ENCODE data around the gene SDK1.

Gene SDK1

GRCh38 chr7:4028221-4028620 is 727.2 kb downstream of the SDK1 start:
- DNase-seq = no peak

- DNase-seq = no peak
Observed at GRCh38 chr7:4029941-4030340, 728.9 kb downstream of the SDK1 start.

GRCh38 chr7:4030346-4030950 is 729.4 kb downstream of the SDK1 start:
- DNase-seq = no peak

- DNase-seq = no peak
Observed at GRCh38 chr7:4033996-4034395, 732.9 kb downstream of the SDK1 start.

- DNase-seq = no peak
Observed at GRCh38 chr7:4037308-4037707, 736.3 kb downstream of the SDK1 start.

GRCh38 chr7:4037877-4038276 is 736.8 kb downstream of the SDK1 start:
- DNase-seq = no peak

GRCh38 chr7:4040109-4040928 is 739.3 kb downstream of the SDK1 start:
- no peak for DNase-seq

- DNase-seq = peak; percentile 76
Observed at GRCh38 chr7:4042402-4043045, 741.5 kb downstream of the SDK1 start.

- no peak for DNase-seq
Observed at GRCh38 chr7:4043988-4044387, 742.9 kb downstream of the SDK1 start.

GRCh38 chr7:4045450-4045849 is 744.4 kb downstream of the SDK1 start:
- DNase-seq = no peak

- DNase-seq = no peak
Observed at GRCh38 chr7:4045975-4046374, 744.9 kb downstream of the SDK1 start.

GRCh38 chr7:4048336-4048735 is 747.3 kb downstream of the SDK1 start:
- no peak for DNase-seq

GRCh38 chr7:4049202-4049601 is 748.1 kb downstream of the SDK1 start:
- no peak for DNase-seq

GRCh38 chr7:4050126-4050660 is 749.1 kb downstream of the SDK1 start:
- DNase-seq = no peak

GRCh38 chr7:4051696-4052095 is 750.6 kb downstream of the SDK1 start:
- DNase-seq = no peak

GRCh38 chr7:4052130-4052529 is 751.1 kb downstream of the SDK1 start:
- DNase-seq = no peak

- DNase-seq = no peak
Observed at GRCh38 chr7:4054158-4054557, 753.1 kb downstream of the SDK1 start.

GRCh38 chr7:4056552-4057288 is 755.7 kb downstream of the SDK1 start:
- no peak for DNase-seq

- DNase-seq = no peak
Observed at GRCh38 chr7:4057289-4057616, 756.2 kb downstream of the SDK1 start.

GRCh38 chr7:4058158-4058557 is 757.1 kb downstream of the SDK1 start:
- no peak for DNase-seq

GRCh38 chr7:4065190-4065589 is 764.1 kb downstream of the SDK1 start:
- no peak for DNase-seq

- no peak for DNase-seq
Observed at GRCh38 chr7:4066206-4066605, 765.2 kb downstream of the SDK1 start.

All from NCI-H1417 treated with DMSO at 0.1 percent for 48 hours (cell line).